Measurements from ENCODE around the gene AMOTL2. TPM values are rescaled to one million over a fixed set of nuclear protein-coding genes. Genes with fewer than 3 reads are reported as not detected.

The AMOTL2 gene
- total and polyA plus RNA-seq, 2 donors (not counting 1 experiment from before 2014, with no cell fraction given) = not detected

DNA sequence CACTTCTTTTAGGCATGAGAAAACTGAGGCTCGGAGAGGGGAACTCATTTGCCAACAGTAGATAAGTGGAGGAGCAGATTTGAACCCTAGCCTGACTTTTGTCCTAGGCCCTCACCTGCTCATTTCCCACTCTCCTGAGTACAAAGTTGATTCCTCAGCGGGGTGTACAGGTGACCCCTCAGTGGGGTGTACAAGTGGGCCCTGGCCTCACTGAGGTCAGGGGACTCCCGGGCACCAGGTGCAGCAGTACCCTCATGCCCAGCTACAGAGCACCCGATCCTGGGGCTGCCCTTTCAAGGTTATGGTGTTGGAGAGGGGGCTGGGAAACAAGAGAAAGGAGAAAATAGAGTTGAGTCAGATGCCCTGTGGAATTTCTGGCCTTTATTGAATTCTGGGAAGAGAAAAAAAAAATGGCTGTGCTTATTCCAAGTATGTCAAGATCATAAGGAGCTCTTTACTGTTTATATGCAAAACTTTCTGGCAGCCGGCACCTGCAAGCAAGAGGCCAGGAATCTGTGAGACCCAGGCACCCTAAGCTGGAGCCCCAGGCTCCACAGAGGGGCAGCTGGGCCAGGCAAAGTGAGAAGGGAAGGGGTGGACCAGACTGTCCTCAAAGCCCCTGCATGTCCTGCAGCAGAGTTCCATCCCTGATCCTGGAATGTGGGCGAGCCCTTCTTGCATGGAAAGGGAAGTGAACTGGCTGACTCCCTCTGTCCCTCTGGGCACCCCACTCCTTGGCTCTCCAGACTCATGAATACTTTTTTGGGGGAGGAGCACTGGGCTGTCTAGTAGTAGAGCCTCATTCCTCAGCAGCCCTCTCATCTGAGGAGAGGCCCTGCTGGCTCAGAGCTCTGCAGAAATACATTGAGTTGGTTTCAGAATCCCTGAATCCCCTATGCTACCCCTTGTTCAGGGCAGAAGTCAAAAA lies 43.1 kb downstream of the AMOTL2 start:
- H3K9me3 ChIP-seq (ENCODE audit: control extremely low read depth in 1 of 3, control insufficient read depth in 2 of 3, insufficient read depth in 1 of 3, low read length in 2 of 3) = no peaks in the 10 kb centered on the region
- no peaks in the 10 kb centered on the region for H3K36me3 ChIP-seq (replicated peaks in 1 of 2; ENCODE audit: control extremely low read depth in 1 of 2, control insufficient read depth in 1 of 2, extremely low read depth in 1 of 2, insufficient read depth in 2 of 2, low read length in 1 of 2)
- Mint-ChIP-seq H3K4me1 (no peaks in the 10 kb centered on the region), H3K9me3 (ENCODE audit: insufficient read depth) (no peaks in the 10 kb centered on the region), H3K4me3 (no peak overlapping the region), H3K27ac (no peak overlapping the region), H3K27me3 (peaks cover 9% of the 10 kb centered on the region)
- no peak overlapping the region for H3K27ac ChIP-seq (ENCODE audit: low read length in 2 of 2)
- intact Hi-C loops (cut with micrococcal nuclease) = no loop called here
- DNase-seq (no peak), ATAC-seq (ENCODE audit: low read depth) (no peak)
- H4K20me1 ChIP-seq (ENCODE audit: control insufficient read depth, insufficient read depth, low read length, poor library complexity, severe bottlenecking) = no peaks in the 10 kb centered on the region
- ChIA-PET CTCF (no interaction called here), POLR2A (no interaction called here)
- H2AFZ ChIP-seq (ENCODE audit: insufficient read depth, low read depth, low read length, poor library complexity, severe bottlenecking) = no peak overlapping the region
- TF ChIP-seq EZH2 (IDR thresholded peaks at IDR 0.05; ENCODE audit: borderline replicate concordance, insufficient read depth, low read depth, low read length, poor library complexity, severe bottlenecking) = no peak
- TF ChIP-seq, protein P1, sequence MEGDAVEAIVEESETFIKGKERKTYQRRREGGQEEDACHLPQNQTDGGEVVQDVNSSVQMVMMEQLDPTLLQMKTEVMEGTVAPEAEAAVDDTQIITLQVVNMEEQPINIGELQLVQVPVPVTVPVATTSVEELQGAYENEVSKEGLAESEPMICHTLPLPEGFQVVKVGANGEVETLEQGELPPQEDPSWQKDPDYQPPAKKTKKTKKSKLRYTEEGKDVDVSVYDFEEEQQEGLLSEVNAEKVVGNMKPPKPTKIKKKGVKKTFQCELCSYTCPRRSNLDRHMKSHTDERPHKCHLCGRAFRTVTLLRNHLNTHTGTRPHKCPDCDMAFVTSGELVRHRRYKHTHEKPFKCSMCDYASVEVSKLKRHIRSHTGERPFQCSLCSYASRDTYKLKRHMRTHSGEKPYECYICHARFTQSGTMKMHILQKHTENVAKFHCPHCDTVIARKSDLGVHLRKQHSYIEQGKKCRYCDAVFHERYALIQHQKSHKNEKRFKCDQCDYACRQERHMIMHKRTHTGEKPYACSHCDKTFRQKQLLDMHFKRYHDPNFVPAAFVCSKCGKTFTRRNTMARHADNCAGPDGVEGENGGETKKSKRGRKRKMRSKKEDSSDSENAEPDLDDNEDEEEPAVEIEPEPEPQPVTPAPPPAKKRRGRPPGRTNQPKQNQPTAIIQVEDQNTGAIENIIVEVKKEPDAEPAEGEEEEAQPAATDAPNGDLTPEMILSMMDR (IDR thresholded peaks at IDR 0.05) = no peak
- H3K79me2 ChIP-seq (ENCODE audit: control insufficient read depth, insufficient read depth, low read length) = no peaks in the 10 kb centered on the region
- no peaks in the 10 kb centered on the region for H3K4me1 ChIP-seq (ENCODE audit: control insufficient read depth in 2 of 2, insufficient read depth in 2 of 2, low read length in 2 of 2)
- 75% methylated on average over 4 of the region's 6 CpGs for WGBS (ENCODE audit: insufficient coverage)
- peaks cover 0 to 5% (median 0%) of the 10 kb centered on the region in 4 experiments for H3K27me3 ChIP-seq (replicated peaks in 1 of 4; ENCODE audit: control extremely low read depth in 1 of 4, control insufficient read depth in 3 of 4, insufficient read depth in 4 of 4, low read length in 3 of 4)
- H3K4me2 ChIP-seq (replicated peaks; ENCODE audit: low read depth, low read length, poor library complexity, severe bottlenecking) = no peak overlapping the region
- H3K4me3 ChIP-seq (ENCODE audit: control extremely low read depth in 1 of 5, extremely low read depth in 1 of 5, insufficient read depth in 1 of 5, low read depth in 2 of 5, low read length in 4 of 5) = no peak overlapping the region
- H3K9ac ChIP-seq (ENCODE audit: low read length) = no peak overlapping the region

DNA sequence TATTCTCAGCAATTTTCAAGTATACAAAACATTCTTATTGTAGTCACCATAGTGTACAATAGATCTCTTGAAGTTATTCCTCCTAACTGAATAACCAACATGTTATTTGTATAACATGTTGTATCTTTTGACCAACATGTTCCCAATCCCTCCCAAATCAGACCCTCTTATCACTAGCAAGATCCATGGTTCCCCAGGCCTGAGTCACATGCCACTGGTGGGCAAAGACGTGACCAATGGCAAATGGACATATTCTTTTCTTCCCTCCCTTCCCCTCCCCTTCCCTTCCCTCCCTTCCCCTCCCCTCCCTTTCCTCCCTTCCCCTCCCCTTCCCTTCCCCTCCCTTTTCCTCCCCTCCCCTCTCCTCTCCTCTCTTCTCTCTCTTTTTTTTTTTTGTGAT lies 45.4 kb downstream of the AMOTL2 start:
- Histone ChIP-seq H3K27me3 (replicated peaks in 1 of 4; ENCODE audit: control extremely low read depth in 1 of 4, control insufficient read depth in 3 of 4, insufficient read depth in 4 of 4, low read length in 3 of 4) (peaks cover 0 to 5% (median 1%) of the 10 kb centered on the region in 4 experiments), H3K27ac (ENCODE audit: low read length in 2 of 2) (no peak overlapping the region), H3K9ac (ENCODE audit: low read length) (no peak overlapping the region), H3K4me2 (replicated peaks; ENCODE audit: low read depth, low read length, poor library complexity, severe bottlenecking) (no peak overlapping the region), H3K4me1 (ENCODE audit: control insufficient read depth in 2 of 2, insufficient read depth in 2 of 2, low read length in 2 of 2) (no peaks in the 10 kb centered on the region), H4K20me1 (ENCODE audit: control insufficient read depth, insufficient read depth, low read length, poor library complexity, severe bottlenecking) (no peaks in the 10 kb centered on the region), H3K79me2 (ENCODE audit: control insufficient read depth, insufficient read depth, low read length) (no peaks in the 10 kb centered on the region), H3K4me3 (ENCODE audit: control extremely low read depth in 1 of 5, extremely low read depth in 1 of 5, insufficient read depth in 1 of 5, low read depth in 2 of 5, low read length in 4 of 5) (no peak overlapping the region), H2AFZ (ENCODE audit: insufficient read depth, low read depth, low read length, poor library complexity, severe bottlenecking) (no peak overlapping the region), H3K9me3 (ENCODE audit: control extremely low read depth in 1 of 3, control insufficient read depth in 2 of 3, insufficient read depth in 1 of 3, low read length in 2 of 3) (no peaks in the 10 kb centered on the region), H3K36me3 (replicated peaks in 1 of 2; ENCODE audit: control extremely low read depth in 1 of 2, control insufficient read depth in 1 of 2, extremely low read depth in 1 of 2, insufficient read depth in 2 of 2, low read length in 1 of 2) (no peaks in the 10 kb centered on the region)
- peaks cover 15% of the 10 kb centered on the region for H3K27me3 Mint-ChIP-seq
- ChIA-PET CTCF (no interaction called here), POLR2A (no interaction called here)
- TF ChIP-seq, protein P1 (IDR thresholded peaks at IDR 0.05) = no peak
- no peak for TF ChIP-seq EZH2 (IDR thresholded peaks at IDR 0.05; ENCODE audit: borderline replicate concordance, insufficient read depth, low read depth, low read length, poor library complexity, severe bottlenecking)
- H3K9me3 Mint-ChIP-seq (ENCODE audit: insufficient read depth) = no peaks in the 10 kb centered on the region
- H3K27ac Mint-ChIP-seq = no peak overlapping the region
- no peak for ATAC-seq (ENCODE audit: low read depth)
- H3K4me3 Mint-ChIP-seq = no peak overlapping the region
- DNase-seq = no peak
- intact Hi-C loops (cut with micrococcal nuclease) = no loop called here
- no CpG with 5 or more reads among the region's 1 CpG for WGBS (ENCODE audit: insufficient coverage)
- H3K4me1 Mint-ChIP-seq = no peaks in the 10 kb centered on the region
